HCT116 (cell line): Measurements from ENCODE around the gene PRM1. TPM values are rescaled to one million over a fixed set of nuclear protein-coding genes. Genes with fewer than 3 reads are reported as not detected.

Source experiments
- ATAC-seq: fragments of 200-7000 bp; cut with Tn5 transposase; 2 replicates; pipeline ENCODE4 v1.9.1; 2020; ENCODE audit warnings: mild to moderate bottlenecking, moderate library complexity
- BruUV-seq: library from RNA; stranded (reverse); fragments of 400-500 nt; replicated peaks from 2 replicates; lab custom pipeline; 2021; lab: Mats Ljungman, UMichigan
- CTCF ChIA-PET: fragments of 300-600 bp; sonication (Branson Sonifier 250); formaldehyde crosslinking; loops from one replicate; lab custom pipeline; 2021; ENCODE audit warnings: antibody characterized with exemption; lab: Charles Lee
- POLR2A ChIA-PET: fragments of 300-600, 350-600 bp; sonication (Branson Sonifier 250); formaldehyde crosslinking; loops from one replicate; lab custom pipeline; 2021; ENCODE audit warnings: antibody characterized with exemption; lab: Charles Lee
- RAD21 ChIA-PET, 2 experiments: fragments of 300-600 bp; sonication (Branson Sonifier 250); formaldehyde crosslinking; loops; one replicate each; lab custom pipeline; 2023; ENCODE audit warnings: low total read pairs in 2 of 2; ENCODE audit not compliant: uncharacterized antibody in 2 of 2, unreplicated experiment in 2 of 2, low non-redundant PET in 1 of 2; lab: Charles Lee
- DNase-seq: peaks from one replicate; pipeline ENCODE4 v3.0.0-alpha.2; 2010; ENCODE audit warnings: low read depth, low spot score
- H2AFZ ChIP-seq: fragments of 200-600 bp; shearing (Covaris generic), sonication (generic); 2 replicates; pipeline ENCODE4 v1.6.1; 2017; ENCODE audit warnings: low read depth, mixed run types, mixed read lengths, antibody characterized with exemption, low read length; ENCODE audit not compliant: poor library complexity, severe bottlenecking
- H3K27ac ChIP-seq: 2 replicates; pipeline ENCODE4 v1.5.1; 2012; ENCODE audit warnings: low read depth, low read length
- H3K27me3 ChIP-seq: fragments of 200-600 bp; sonication (generic); 2 replicates; pipeline ENCODE4 v1.6.1; 2016; ENCODE audit warnings: mixed run types, low read length, mixed read lengths; ENCODE audit not compliant: insufficient read depth
- H3K36me3 ChIP-seq, 2 experiments: fragments of 200-500 bp in 1 of 2; fragments of 200-600 bp in 1 of 2; sonication (Bioruptor generic) in 1 of 2; sonication (generic) in 1 of 2; 2 replicates each; pipeline versions ENCODE4 v1.5.1 to v1.6.1; 2014 to 2016; ENCODE audit warnings: low read length in 2 of 2, inconsistent platforms in 1 of 2, mixed read lengths in 1 of 2, mixed run types in 1 of 2; ENCODE audit not compliant: insufficient read depth in 2 of 2, control insufficient read depth in 1 of 2
- H3K4me1 ChIP-seq, 2 experiments: fragments of 200-600 bp in 1 of 2; sonication (generic) in 1 of 2; 2 replicates each; pipeline versions ENCODE4 v1.5.1 to v1.6.1; 2012 to 2017; ENCODE audit warnings: low read length in 2 of 2, inconsistent platforms in 1 of 2, mild to moderate bottlenecking in 1 of 2, mixed read lengths in 1 of 2, mixed run types in 1 of 2, moderate library complexity in 1 of 2; ENCODE audit not compliant: insufficient read depth in 2 of 2, control insufficient read depth in 1 of 2
- H3K4me2 ChIP-seq: fragments of 200-600 bp; sonication (generic); 2 replicates; pipeline ENCODE4 v1.6.1; 2017; ENCODE audit warnings: mixed run types, low read length, mixed read lengths
- H3K4me3 ChIP-seq, 2 experiments: fragments of 200-600 bp in 1 of 2; sonication (generic) in 1 of 2; replicated peaks in 1 of 2; 2 replicates each; pipeline ENCODE4 v1.5.1; 2011 to 2016; ENCODE audit warnings: low read length in 2 of 2, control low read depth in 1 of 2, low read depth in 1 of 2, mild to moderate bottlenecking in 1 of 2, mixed read lengths in 1 of 2, mixed run types in 1 of 2
- H3K79me2 ChIP-seq: fragments of 200-600 bp; sonication (generic); 2 replicates; pipeline ENCODE4 v1.6.1; 2017; ENCODE audit warnings: mild to moderate bottlenecking, mixed run types, low read length, moderate library complexity, mixed read lengths; ENCODE audit not compliant: insufficient read depth
- H3K9ac ChIP-seq: fragments of 200-600 bp; sonication (generic); 2 replicates; pipeline ENCODE4 v1.6.1; 2016; ENCODE audit warnings: low read length, mixed read lengths
- H3K9me2 ChIP-seq: fragments of 200-600 bp; sonication (generic), shearing (Covaris generic); 2 replicates; pipeline ENCODE4 v1.6.1; 2017; ENCODE audit warnings: mixed run types, mild to moderate bottlenecking, moderate library complexity; ENCODE audit not compliant: insufficient read depth
- H3K9me3 ChIP-seq, 2 experiments: fragments of 200-500 bp in 1 of 2; fragments of 200-600 bp in 1 of 2; sonication (Bioruptor generic) in 1 of 2; sonication (generic) in 1 of 2; 2 replicates each; pipeline ENCODE4 v1.6.1; 2014 to 2017; ENCODE audit warnings: low read length in 2 of 2, mixed read lengths in 2 of 2, inconsistent platforms in 1 of 2, low read depth in 1 of 2, mild to moderate bottlenecking in 1 of 2, mixed run types in 1 of 2, moderate library complexity in 1 of 2; ENCODE audit not compliant: control insufficient read depth in 1 of 2, insufficient read depth in 1 of 2
- H4K20me1 ChIP-seq: fragments of 200-600 bp; sonication (generic), shearing (Covaris generic); 2 replicates; pipeline ENCODE4 v1.6.1; 2017; ENCODE audit warnings: mixed run types, mild to moderate bottlenecking, moderate library complexity; ENCODE audit not compliant: insufficient read depth
- CEBPB ChIP-seq: IDR thresholded peaks from 2 replicates; pipeline ENCODE4 v1.6.1; 2012; ENCODE audit warnings: low read depth
- EGR1 ChIP-seq: IDR thresholded peaks from 2 replicates; pipeline ENCODE4 v1.6.1; 2012; ENCODE audit warnings: low read depth
- EZH2phosphoT487 ChIP-seq: fragments of 200-600 bp; IDR thresholded peaks from 2 replicates; pipeline ENCODE4 v1.6.1; 2018; ENCODE audit warnings: antibody characterized with exemption, borderline replicate concordance
- POLR2A ChIP-seq: IDR thresholded peaks from 2 replicates; pipeline ENCODE4 v1.7.0; 2011; ENCODE audit warnings: borderline replicate concordance; ENCODE audit not compliant: insufficient read depth, insufficient read length; ENCODE audit errors: extremely low read depth
- POLR2AphosphoS5 ChIP-seq: IDR thresholded peaks from 2 replicates; pipeline ENCODE4 v1.6.1; 2011; ENCODE audit warnings: mild to moderate bottlenecking, low read depth, low read length, moderate library complexity
- TCF7L2 ChIP-seq: IDR thresholded peaks from 2 replicates; pipeline ENCODE4 v1.7.0; 2011; ENCODE audit warnings: borderline replicate concordance, inconsistent platforms; ENCODE audit not compliant: insufficient read depth, insufficient read length; ENCODE audit errors: extremely low read depth
- ZFX ChIP-seq: fragments of 450-650 bp; IDR thresholded peaks from 2 replicates; pipeline ENCODE4 v1.6.1; 2017
- intact Hi-C: fragments of 100-400 bp; cut with micrococcal nuclease; formaldehyde crosslinking; loops from 2 replicates; pipeline ENCODE4 v1.10.0; 2022
- total RNA-seq: library from RNA; stranded (reverse); gene quantifications from one replicate; pipeline ENCODE4 v1.2.1, GENCODE V29; 2021; ENCODE audit not compliant: unreplicated experiment
- TF ChIP-seq, protein P1 (sequence below): IDR thresholded peaks from 2 replicates; pipeline ENCODE4 v1.6.1; 2012; ENCODE audit warnings: low read depth
- TF ChIP-seq, protein P2 (sequence below): IDR thresholded peaks from 2 replicates; pipeline ENCODE4 v1.6.1; 2011; ENCODE audit warnings: mild to moderate bottlenecking, low read length, moderate library complexity; ENCODE audit not compliant: insufficient replicate concordance; ENCODE audit errors: extremely low read depth
- TF ChIP-seq, protein P3 (sequence below), 3 experiments: fragments of 200-600 bp in 1 of 3; sonication (generic) in 1 of 3; IDR thresholded peaks in 2 of 3; conservative IDR thresholded peaks in 1 of 3; 2 replicates each; pipeline ENCODE4 v1.5.1; 2012 to 2017; ENCODE audit warnings: low read depth in 2 of 3, low read length in 2 of 3, antibody characterized with exemption in 1 of 3, borderline replicate concordance in 1 of 3, control low read depth in 1 of 3, mild to moderate bottlenecking in 1 of 3, mixed read lengths in 1 of 3, mixed run types in 1 of 3, moderate library complexity in 1 of 3; ENCODE audit not compliant: insufficient read depth in 1 of 3

The PRM1 gene
- total RNA-seq, 1 experiment from 2014 or later = not detected

GRCh38 chr16:11291091-11291703, 10.1 kb upstream of the PRM1 start:
- BruUV-seq = no TSS peak
- no peaks in the 10 kb centered on the region for H3K36me3 ChIP-seq
- no peak overlapping the region for H3K4me3 ChIP-seq
- intact Hi-C loops = no loop called here
- no peak overlapping the region for H3K4me2 ChIP-seq
- CTCF ChIA-PET = no interaction called here
- ATAC-seq = no peak
- no peaks in the 10 kb centered on the region for H3K4me1 ChIP-seq
- no peaks in the 10 kb centered on the region for H3K27me3 ChIP-seq
- H3K9me3 ChIP-seq = no peaks in the 10 kb centered on the region
- no peak overlapping the region for H2AFZ ChIP-seq
- no peak overlapping the region for H3K9ac ChIP-seq
- POLR2A ChIA-PET = no interaction called here
- H3K9me2 ChIP-seq = no peaks in the 10 kb centered on the region
- no peak for TF ChIP-seq ZFX
- no peaks in the 10 kb centered on the region for H3K79me2 ChIP-seq
- no peak overlapping the region for H3K27ac ChIP-seq
- no peak for DNase-seq
- H4K20me1 ChIP-seq = no peaks in the 10 kb centered on the region
- RAD21 ChIA-PET = no interaction called here

GRCh38 chr16:11290102-11290893, 9.2 kb upstream of the PRM1 start:
- Histone ChIP-seq H3K9ac (no peak overlapping the region), H3K4me1 (no peaks in the 10 kb centered on the region), H4K20me1 (no peaks in the 10 kb centered on the region), H2AFZ (no peak overlapping the region), H3K9me3 (no peaks in the 10 kb centered on the region), H3K79me2 (no peaks in the 10 kb centered on the region), H3K4me2 (no peak overlapping the region), H3K4me3 (no peak overlapping the region), H3K9me2 (no peaks in the 10 kb centered on the region), H3K27me3 (no peaks in the 10 kb centered on the region), H3K36me3 (no peaks in the 10 kb centered on the region), H3K27ac (no peak overlapping the region)
- intact Hi-C loops = no loop called here
- ATAC-seq = no peak
- BruUV-seq = no TSS peak
- CTCF ChIA-PET = no interaction called here
- no peak for DNase-seq
- POLR2A ChIA-PET = no interaction called here
- RAD21 ChIA-PET = no interaction called here
- TF ChIP-seq CEBPB (no peak), EZH2phosphoT487 (no peak), POLR2AphosphoS5 (no peak), EGR1 (no peak), POLR2A (no peak), TCF7L2 (no peak)
- TF ChIP-seq, protein P1, sequence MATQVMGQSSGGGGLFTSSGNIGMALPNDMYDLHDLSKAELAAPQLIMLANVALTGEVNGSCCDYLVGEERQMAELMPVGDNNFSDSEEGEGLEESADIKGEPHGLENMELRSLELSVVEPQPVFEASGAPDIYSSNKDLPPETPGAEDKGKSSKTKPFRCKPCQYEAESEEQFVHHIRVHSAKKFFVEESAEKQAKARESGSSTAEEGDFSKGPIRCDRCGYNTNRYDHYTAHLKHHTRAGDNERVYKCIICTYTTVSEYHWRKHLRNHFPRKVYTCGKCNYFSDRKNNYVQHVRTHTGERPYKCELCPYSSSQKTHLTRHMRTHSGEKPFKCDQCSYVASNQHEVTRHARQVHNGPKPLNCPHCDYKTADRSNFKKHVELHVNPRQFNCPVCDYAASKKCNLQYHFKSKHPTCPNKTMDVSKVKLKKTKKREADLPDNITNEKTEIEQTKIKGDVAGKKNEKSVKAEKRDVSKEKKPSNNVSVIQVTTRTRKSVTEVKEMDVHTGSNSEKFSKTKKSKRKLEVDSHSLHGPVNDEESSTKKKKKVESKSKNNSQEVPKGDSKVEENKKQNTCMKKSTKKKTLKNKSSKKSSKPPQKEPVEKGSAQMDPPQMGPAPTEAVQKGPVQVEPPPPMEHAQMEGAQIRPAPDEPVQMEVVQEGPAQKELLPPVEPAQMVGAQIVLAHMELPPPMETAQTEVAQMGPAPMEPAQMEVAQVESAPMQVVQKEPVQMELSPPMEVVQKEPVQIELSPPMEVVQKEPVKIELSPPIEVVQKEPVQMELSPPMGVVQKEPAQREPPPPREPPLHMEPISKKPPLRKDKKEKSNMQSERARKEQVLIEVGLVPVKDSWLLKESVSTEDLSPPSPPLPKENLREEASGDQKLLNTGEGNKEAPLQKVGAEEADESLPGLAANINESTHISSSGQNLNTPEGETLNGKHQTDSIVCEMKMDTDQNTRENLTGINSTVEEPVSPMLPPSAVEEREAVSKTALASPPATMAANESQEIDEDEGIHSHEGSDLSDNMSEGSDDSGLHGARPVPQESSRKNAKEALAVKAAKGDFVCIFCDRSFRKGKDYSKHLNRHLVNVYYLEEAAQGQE = no peak
- TF ChIP-seq, protein P2, sequence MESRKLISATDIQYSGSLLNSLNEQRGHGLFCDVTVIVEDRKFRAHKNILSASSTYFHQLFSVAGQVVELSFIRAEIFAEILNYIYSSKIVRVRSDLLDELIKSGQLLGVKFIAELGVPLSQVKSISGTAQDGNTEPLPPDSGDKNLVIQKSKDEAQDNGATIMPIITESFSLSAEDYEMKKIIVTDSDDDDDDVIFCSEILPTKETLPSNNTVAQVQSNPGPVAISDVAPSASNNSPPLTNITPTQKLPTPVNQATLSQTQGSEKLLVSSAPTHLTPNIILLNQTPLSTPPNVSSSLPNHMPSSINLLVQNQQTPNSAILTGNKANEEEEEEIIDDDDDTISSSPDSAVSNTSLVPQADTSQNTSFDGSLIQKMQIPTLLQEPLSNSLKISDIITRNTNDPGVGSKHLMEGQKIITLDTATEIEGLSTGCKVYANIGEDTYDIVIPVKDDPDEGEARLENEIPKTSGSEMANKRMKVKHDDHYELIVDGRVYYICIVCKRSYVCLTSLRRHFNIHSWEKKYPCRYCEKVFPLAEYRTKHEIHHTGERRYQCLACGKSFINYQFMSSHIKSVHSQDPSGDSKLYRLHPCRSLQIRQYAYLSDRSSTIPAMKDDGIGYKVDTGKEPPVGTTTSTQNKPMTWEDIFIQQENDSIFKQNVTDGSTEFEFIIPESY = no peak
- TF ChIP-seq, protein P3, sequence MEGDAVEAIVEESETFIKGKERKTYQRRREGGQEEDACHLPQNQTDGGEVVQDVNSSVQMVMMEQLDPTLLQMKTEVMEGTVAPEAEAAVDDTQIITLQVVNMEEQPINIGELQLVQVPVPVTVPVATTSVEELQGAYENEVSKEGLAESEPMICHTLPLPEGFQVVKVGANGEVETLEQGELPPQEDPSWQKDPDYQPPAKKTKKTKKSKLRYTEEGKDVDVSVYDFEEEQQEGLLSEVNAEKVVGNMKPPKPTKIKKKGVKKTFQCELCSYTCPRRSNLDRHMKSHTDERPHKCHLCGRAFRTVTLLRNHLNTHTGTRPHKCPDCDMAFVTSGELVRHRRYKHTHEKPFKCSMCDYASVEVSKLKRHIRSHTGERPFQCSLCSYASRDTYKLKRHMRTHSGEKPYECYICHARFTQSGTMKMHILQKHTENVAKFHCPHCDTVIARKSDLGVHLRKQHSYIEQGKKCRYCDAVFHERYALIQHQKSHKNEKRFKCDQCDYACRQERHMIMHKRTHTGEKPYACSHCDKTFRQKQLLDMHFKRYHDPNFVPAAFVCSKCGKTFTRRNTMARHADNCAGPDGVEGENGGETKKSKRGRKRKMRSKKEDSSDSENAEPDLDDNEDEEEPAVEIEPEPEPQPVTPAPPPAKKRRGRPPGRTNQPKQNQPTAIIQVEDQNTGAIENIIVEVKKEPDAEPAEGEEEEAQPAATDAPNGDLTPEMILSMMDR (IDR thresholded peaks at IDR 0.05 in 2 of 3, conservative IDR thresholded peaks at IDR 0.05 in 1 of 3; ENCODE audit: borderline replicate concordance in 1 of 3, insufficient read depth in 1 of 3, low read depth in 2 of 3, low read length in 2 of 3) = no peak
